ENCODE results near the gene KRR1. TPM values are rescaled to one million over a fixed set of nuclear protein-coding genes. Genes with fewer than 3 reads are reported as not detected.

Gene KRR1
- total and polyA plus RNA-seq, 8 donors: 6.8 to 23.7 (median 17.1) TPM

Other genes starting within 250 kb of the KRR1 start
- gene CAPS2, start 181.3 kb downstream of the KRR1 start, total RNA-seq: 1 to 10 TPM; 1.8 to 5.7 (median 3.0) TPM
- 1 to 10 TPM; 1.7 to 3.9 TPM for gene CAPS2, start 181.3 kb downstream of the KRR1 start, polyA plus RNA-seq
- not detected for gene GLIPR1L1, start 176.9 kb downstream of the KRR1 start, total RNA-seq
- not detected for gene GLIPR1L1, start 176.9 kb downstream of the KRR1 start, polyA plus RNA-seq
- 1 to 10 TPM in 2 of 6 donors, under 1 TPM in 3, not detected in 1; 0.35 to 1.2 (median 0.58) TPM for gene GLIPR1L2, start 120.5 kb downstream of the KRR1 start, total RNA-seq
- under 1 TPM; 0.33 to 0.46 TPM for gene GLIPR1L2, start 120.5 kb downstream of the KRR1 start, polyA plus RNA-seq
- 10 to 100 TPM in 2 of 6 donors, 1 to 10 TPM in 3, under 1 TPM in 1; 0.79 to 19.1 (median 3.8) TPM for gene GLIPR1, start 30.9 kb downstream of the KRR1 start, total RNA-seq
- under 1 TPM; 0.68 TPM for gene GLIPR1, start 30.9 kb downstream of the KRR1 start, polyA plus RNA-seq